Activated naive CD4-positive, alpha-beta T cell treated with anti-CD3 and anti-CD28 coated beads, Interleukin-2, amount 50 U/mL, for 72 hours (primary cell): ENCODE results near the gene TPPP2. TPM values are rescaled to one million over a fixed set of nuclear protein-coding genes. Genes with fewer than 3 reads are reported as not detected.
"Not testable (repeated sequence)": the region's sequence is repeated elsewhere in the genome, so short reads cannot be mapped to it uniquely, and the experiment has no call there.

ENCODE experiments used
- ATAC-seq, 2 donors: fragments of 150-1000 bp; cut with Tn5 transposase; 2 replicates each; pipeline ENCODE4 v1.10.0; 2021; ENCODE audit warnings: mild to moderate bottlenecking in 2 of 2, moderate library complexity in 2 of 2
- DNase-seq, 2 donors: peaks; one replicate each; pipeline ENCODE4 v3.0.0; 2021 to 2022; ENCODE audit warnings: low spot score in 2 of 2
- H3K27ac Mint-ChIP-seq, 2 donors: one replicate each; pipeline ENCODE4 v1.8.0; 2022; ENCODE audit warnings: mild to moderate bottlenecking in 2 of 2, mixed read lengths in 2 of 2
- H3K36me3 Mint-ChIP-seq, 2 donors: one replicate each; pipeline ENCODE4 v1.8.0; 2022; ENCODE audit warnings: mixed read lengths in 2 of 2
- H3K9me3 Mint-ChIP-seq, 2 donors: one replicate each; pipeline ENCODE4 v1.8.0; 2022; ENCODE audit warnings: mixed read lengths in 2 of 2
- total RNA-seq, 2 donors: library from RNA; stranded (reverse); gene quantifications; one replicate each; pipeline ENCODE4 v1.2.3, GENCODE V29; 2022

TPPP2 gene
- not detected for total RNA-seq

DNA sequence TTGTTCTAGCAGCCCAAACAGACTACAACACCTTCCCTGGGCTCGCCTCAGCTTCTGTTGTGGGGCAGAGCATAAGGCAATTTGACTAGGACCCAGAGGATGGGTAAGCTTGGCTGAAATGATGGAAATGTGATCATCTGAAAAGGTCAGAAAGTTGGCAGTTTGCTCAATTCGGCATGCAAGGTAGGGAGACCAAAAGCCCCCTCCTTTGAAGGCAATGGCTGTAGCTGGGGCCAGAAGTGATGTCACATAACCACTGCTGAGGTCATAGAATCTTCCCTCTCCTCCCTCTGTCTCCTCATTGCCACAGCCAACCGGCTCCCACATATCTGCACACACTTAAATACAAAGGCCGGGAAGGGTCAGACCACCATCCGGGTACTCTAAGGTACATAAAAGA is at the start of gene TPPP2:
Gene TPPP2 (plus strand): TSS at position 301 of the 400 bp plus-strand sequence. CDS start 365 bp downstream, outside the sequence.
- H3K36me3 Mint-ChIP-seq = no peaks in the 10 kb centered on the region
- no peak within 1 kb of the TSS for H3K27ac Mint-ChIP-seq
- DNase-seq (no peak), ATAC-seq (no peak)
- H3K9me3 Mint-ChIP-seq = no peaks in the 10 kb centered on the region

- H3K27ac Mint-ChIP-seq = no peak overlapping the region
- ATAC-seq (no peak), DNase-seq (no peak)
- H3K9me3 Mint-ChIP-seq = no peaks in the 10 kb centered on the region
- no peaks in the 10 kb centered on the region for H3K36me3 Mint-ChIP-seq
Observed at GRCh38 chr14:20980906-20981305, 49.1 kb upstream of the TPPP2 start.

GRCh38 chr14:20982646-20983369 is 47.2 kb upstream of the TPPP2 start:
- no peaks in the 10 kb centered on the region for H3K36me3 Mint-ChIP-seq
- H3K27ac Mint-ChIP-seq = no peak overlapping the region
- ATAC-seq (no peak), DNase-seq (no peak)
- no peaks in the 10 kb centered on the region for H3K9me3 Mint-ChIP-seq

DNA sequence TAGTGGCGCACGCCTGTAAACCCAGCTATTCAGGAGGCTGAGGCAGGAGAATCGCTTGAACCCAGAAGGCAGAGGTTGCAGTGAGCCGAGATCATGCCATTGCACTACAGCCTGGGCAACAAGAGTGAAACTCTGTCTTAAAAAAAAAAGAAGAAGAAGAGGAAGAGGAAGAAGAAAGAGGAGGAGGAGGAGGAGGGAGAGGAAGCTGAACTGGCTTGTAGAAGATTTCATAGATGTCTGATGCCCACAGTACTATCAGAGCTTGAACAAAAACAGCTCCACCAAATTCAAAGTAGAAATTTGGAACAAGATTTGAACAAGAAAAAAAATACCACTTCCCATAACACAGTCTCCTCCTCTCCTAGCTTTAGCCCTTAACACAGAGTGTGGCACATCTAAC is 44.4 kb upstream of the TPPP2 start:
- H3K9me3 Mint-ChIP-seq, ATAC-seq, H3K36me3 Mint-ChIP-seq, DNase-seq, H3K27ac Mint-ChIP-seq: not testable (repeated sequence)

- DNase-seq (no peak), ATAC-seq (no peak)
- H3K27ac Mint-ChIP-seq = no peak overlapping the region
- no peaks in the 10 kb centered on the region for H3K9me3 Mint-ChIP-seq
- peaks cover 10 to 11% of the 10 kb centered on the region in 2 donors for H3K36me3 Mint-ChIP-seq
Observed at GRCh38 chr14:20986811-20987210, 43.2 kb upstream of the TPPP2 start.

DNA sequence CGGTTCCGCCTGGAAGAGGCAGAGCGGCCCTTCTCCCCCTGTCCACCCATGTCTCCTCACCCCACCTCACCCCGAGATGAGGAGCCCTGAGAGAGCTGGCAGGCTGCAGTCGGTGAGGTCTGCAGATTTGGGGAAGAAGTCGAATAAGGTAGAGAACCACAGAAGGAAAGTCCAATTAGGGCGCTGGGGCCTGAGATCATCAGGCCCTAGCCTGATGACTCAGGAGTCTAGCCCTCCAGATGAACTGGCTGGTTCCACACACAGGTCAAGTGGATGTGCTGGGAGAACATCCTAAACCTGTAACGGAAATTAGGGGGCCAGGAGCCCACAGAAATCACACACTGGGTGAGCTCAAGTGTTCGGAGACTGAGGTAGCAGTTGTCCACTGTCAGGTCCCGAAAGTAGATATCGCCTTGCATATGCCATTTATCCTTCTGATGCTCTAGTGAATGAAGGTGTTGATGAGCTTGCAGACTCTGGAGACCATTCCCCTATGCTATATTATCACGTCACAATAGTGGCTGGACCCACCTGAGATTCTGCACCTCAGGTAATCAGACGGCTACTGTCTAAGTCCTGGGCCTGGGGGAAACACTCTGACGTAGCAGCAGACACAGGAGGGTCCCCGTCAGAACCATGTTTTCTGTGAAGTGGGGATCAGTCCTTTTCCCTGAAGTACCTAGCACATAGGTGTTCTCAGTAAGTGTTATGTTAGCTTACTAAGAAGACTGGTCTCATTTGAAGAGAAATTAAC is 41.1 kb upstream of the TPPP2 start:
- H3K9me3 Mint-ChIP-seq = no peaks in the 10 kb centered on the region
- peak overlapping the region in 1 of 2 donors; percentile 95 for H3K27ac Mint-ChIP-seq

DNA sequence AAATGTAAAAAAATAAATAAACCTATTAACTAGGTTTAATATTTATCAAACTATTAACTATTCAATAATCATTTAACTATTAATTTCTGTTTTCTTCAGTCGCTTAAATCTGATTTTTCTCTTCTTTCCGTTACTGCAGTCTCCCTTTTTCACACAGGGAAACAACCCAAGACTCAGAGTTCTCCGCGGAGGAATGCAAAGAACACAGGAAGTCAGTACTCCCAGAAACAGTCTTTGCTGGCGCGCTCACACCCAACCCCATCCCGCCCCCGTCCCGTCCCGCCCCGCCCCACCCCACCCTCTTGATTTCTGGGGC is 40.6 kb upstream of the TPPP2 start:
- peaks cover 13 to 30% of the 10 kb centered on the region in 2 donors for H3K36me3 Mint-ChIP-seq
- ATAC-seq = no peak
- peak overlapping the region; percentile 95 to 97 for H3K27ac Mint-ChIP-seq
- no peak for DNase-seq
- H3K9me3 Mint-ChIP-seq = no peaks in the 10 kb centered on the region

More for the DNA sequence above, 41.1 kb upstream of the TPPP2 start:
- ATAC-seq (no peak), DNase-seq (no peak)
- peaks cover 13 to 28% of the 10 kb centered on the region in 2 donors for H3K36me3 Mint-ChIP-seq

DNA sequence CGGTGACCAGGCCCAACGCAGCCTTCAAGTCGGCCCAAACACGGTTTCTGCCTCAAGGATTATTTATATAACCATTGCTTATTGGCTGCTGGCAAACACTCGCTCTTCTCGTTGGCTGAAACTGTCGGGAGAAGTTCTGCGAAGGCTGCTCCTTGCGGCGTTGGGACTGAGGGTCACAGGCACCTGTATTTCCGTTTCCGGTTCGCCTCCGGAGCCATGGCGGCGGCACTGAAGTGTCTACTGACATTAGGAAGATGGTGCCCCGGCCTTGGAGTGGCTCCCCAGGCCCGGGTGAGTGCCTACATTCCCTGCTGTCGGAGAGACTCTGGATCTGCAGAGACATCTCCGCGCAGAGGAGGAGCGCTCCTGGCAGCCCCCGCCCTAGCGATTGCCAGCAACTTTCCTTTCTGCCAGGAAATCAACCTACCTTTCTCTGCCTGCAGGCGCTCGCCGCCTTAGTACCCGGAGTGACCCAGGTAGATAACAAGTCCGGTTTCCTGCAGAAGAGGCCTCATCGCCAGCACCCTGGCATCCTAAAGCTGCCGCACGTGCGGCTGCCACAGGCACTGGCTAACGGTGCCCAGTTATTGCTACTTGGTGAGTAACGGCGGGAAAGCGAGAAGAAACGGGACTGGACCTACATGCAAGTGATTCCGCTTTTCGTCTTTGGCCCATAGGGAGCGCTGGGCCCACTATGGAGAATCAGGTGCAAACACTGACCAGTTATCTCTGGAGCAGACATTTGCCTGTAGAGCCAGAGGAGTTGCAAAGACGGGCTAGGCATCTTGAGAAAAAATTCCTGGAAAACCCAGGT is 40.0 kb upstream of the TPPP2 start, which contains the start of gene METTL17:
Gene METTL17 (plus strand): TSS at position 194 of the 814 bp plus-strand sequence. CDS start 23 bp downstream, at position 217.
- Mint-ChIP-seq H3K36me3 (peaks cover 18 to 35% of the 10 kb centered on the region in 2 donors), H3K9me3 (no peaks in the 10 kb centered on the region)
- peak; percentile 96 to 98 for ATAC-seq

GRCh38 chr14:20996521-20996920 is 33.5 kb upstream of the TPPP2 start:
- Mint-ChIP-seq H3K9me3 (no peaks in the 10 kb centered on the region), H3K36me3 (peaks cover 15 to 30% of the 10 kb centered on the region in 2 donors), H3K27ac (no peak overlapping the region)
- ATAC-seq (no peak), DNase-seq (no peak)

More for the DNA sequence above, 40.0 kb upstream of the TPPP2 start, which contains the start of gene METTL17:
- peak within 1 kb of the TSS; percentile 95 to 97 for H3K27ac Mint-ChIP-seq
- peak; percentile 83 to 90 for DNase-seq

DNA sequence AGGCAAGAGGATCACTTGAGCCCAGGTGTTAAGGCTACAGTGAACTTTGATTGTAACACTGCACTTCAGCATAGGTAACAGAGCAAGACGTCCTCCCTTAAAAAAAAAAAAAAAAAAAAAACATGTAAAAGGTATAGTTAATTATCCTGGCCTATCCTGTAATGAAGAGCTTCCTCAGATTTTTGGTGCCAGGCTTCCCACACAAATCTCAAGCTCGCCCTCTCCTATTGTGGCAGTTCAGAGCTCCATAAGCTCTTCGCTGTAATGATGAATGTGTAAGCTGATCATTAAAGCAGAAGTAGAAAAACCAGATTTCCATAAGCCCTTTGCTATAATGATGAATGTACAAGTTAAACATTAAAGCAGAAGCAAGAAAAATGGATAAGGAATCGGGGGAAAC is 32.9 kb upstream of the TPPP2 start:
- DNase-seq (no peak), ATAC-seq (no peak)
- peaks cover 11 to 24% of the 10 kb centered on the region in 2 donors for H3K36me3 Mint-ChIP-seq
- H3K27ac Mint-ChIP-seq = no peak overlapping the region
- H3K9me3 Mint-ChIP-seq = no peaks in the 10 kb centered on the region

DNA sequence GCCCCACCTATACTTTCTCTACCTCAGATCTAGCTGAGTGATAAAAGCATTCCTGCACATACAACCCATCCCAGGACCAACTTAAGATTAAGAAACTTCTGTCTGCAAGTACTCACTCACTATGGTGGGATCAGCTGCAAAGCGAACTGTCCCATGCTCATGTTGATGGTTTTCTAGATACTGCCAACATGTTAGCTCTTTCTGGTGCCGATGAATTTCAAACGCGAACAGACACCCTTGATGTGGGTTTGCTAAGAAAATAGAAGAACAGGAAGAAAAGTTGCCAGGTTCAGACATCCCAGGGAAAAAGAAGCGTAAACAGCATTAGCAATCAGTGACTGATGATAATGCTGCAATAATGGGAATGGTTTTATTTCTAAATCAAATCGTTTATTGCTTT is 32.5 kb upstream of the TPPP2 start:
- Mint-ChIP-seq H3K36me3 (peaks cover 11 to 22% of the 10 kb centered on the region in 2 donors), H3K9me3 (no peaks in the 10 kb centered on the region), H3K27ac (no peak overlapping the region)
- no peak for DNase-seq
- no peak for ATAC-seq

- DNase-seq = no peak
- Mint-ChIP-seq H3K27ac (peak overlapping the region in 1 of 2 donors; percentile 23), H3K36me3 (peaks cover 11 to 17% of the 10 kb centered on the region in 2 donors), H3K9me3 (no peaks in the 10 kb centered on the region)
- ATAC-seq = no peak
Observed at GRCh38 chr14:20998139-20998538, 31.9 kb upstream of the TPPP2 start.

DNA sequence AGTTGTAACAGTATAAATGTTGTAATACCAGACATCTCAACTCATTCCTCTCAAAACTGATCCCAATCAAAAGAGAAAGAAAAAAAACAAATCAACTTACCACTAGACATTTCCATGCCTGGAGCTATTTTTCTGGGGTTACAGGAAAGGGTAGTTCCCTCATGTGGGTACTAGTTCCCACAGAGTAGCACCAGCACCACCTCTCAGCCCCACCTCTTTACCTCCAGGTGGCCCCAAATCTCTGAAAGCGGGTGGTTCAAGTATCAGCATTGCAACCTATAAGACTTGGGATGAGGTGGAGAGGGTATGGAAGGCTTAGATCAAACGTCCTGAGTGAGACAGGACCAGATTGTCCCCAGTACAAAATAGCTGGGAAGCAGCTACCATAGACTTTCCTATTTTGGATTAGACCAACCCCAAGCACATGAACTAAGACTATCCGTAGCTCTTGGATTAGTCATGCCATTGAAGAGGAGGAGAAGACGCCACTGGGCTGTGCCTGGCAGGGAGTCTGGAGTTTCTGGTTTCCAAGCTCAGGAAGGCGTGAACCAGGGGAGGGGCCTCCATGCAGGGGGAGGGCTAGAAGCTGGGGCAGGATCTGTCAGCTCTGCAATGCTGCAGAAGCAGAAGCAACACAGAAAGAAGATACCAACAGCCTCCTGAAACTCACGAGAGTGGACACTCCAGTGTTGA is 31.2 kb upstream of the TPPP2 start, which contains the start of gene SLC39A2:
Gene SLC39A2 (plus strand): TSS at position 620 of the 693 bp plus-strand sequence. CDS start 154 bp downstream, outside the sequence.
- ATAC-seq (no peak), DNase-seq (no peak)
- Mint-ChIP-seq H3K9me3 (no peaks in the 10 kb centered on the region), H3K36me3 (peaks cover 11% of the 10 kb centered on the region in 2 donors), H3K27ac (peak within 1 kb of the TSS; percentile 23 to 26)

DNA sequence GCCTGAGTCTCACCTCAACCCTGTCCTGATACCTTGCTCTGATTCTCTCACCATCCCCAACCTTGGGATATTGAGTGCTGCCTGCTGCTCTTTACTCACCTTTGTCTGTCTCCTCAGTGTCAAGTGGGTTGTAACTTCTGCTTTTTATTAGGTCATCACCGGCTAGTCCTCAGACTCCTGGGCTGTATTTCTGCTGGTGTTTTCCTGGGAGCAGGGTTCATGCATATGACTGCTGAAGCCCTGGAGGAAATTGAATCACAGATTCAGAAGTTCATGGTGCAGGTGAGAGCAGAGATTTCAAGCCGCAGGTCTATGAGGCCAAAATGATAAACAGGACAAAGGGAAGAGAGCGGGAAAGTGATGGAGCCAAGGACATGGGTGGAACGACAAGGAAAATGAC is 30.4 kb upstream of the TPPP2 start:
- no peak for ATAC-seq
- peak overlapping the region in 1 of 2 donors; percentile 1 for H3K27ac Mint-ChIP-seq
- peaks cover 7 to 9% of the 10 kb centered on the region in 2 donors for H3K36me3 Mint-ChIP-seq

GRCh38 chr14:21001218-21001617 is 28.8 kb upstream of the TPPP2 start:
- DNase-seq (no peak), ATAC-seq (no peak)
- Mint-ChIP-seq H3K27ac (no peak overlapping the region), H3K36me3 (no peaks in the 10 kb centered on the region), H3K9me3 (no peaks in the 10 kb centered on the region)

More for the DNA sequence above, 30.4 kb upstream of the TPPP2 start:
- DNase-seq = no peak
- H3K9me3 Mint-ChIP-seq = no peaks in the 10 kb centered on the region

DNA sequence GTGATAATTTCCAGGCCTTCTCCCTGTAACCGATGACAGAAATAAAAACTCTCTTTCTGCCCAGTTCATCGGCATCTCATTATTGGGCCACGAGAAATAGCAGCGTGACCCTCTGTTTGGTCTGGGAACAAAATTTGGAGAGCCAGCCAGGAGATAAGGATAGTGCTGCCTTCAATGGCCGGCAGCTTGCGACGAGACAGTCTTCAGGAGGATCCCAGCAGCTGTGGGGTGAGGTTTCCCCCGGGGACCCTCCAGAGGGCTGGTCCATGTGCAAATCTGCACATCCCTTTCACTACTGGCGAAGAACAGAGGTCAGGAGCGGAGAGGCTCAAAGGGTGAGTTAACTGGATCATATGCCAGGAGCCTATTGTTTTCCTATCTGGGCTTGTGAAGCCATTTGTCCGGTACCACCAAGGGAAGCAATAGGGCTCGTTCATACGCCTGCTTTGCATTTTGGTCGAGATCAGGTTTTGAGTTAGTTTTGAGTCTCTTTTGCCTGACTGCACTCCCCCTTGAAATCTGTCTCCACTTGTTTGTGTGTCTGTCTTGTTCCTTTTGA is 26.1 kb upstream of the TPPP2 start:
- DNase-seq = no peak
- ATAC-seq = no peak
- Mint-ChIP-seq H3K36me3 (no peaks in the 10 kb centered on the region), H3K9me3 (no peaks in the 10 kb centered on the region), H3K27ac (no peak overlapping the region)
